IMR-90 (cell line): ENCODE data around the gene LAMP5.

Experiments used
- FOS ChIP-seq: fragments of 150-350 bp; IDR thresholded peaks from 2 replicates; pipeline ENCODE4 v1.6.1; 2016; ENCODE audit warnings: low read depth, low read length
- MXI1 ChIP-seq: IDR thresholded peaks from 2 replicates; pipeline ENCODE4 v1.6.1; 2012; ENCODE audit warnings: low read depth, mild to moderate bottlenecking, low read length, moderate library complexity, borderline replicate concordance
- POLR2A ChIP-seq: IDR thresholded peaks from 2 replicates; pipeline ENCODE4 v1.6.1; 2012; ENCODE audit warnings: mild to moderate bottlenecking, low read depth, low read length
- RAD21 ChIP-seq: IDR thresholded peaks from 2 replicates; pipeline ENCODE4 v1.6.1; 2012; ENCODE audit warnings: low read length, improper control_type of control experiment
- RCOR1 ChIP-seq: IDR thresholded peaks from 2 replicates; pipeline ENCODE4 v1.6.1; 2012; ENCODE audit warnings: mild to moderate bottlenecking, low read length, improper control_type of control experiment; ENCODE audit not compliant: insufficient replicate concordance
- TF ChIP-seq, protein P1 (sequence below): conservative IDR thresholded peaks from 2 replicates; pipeline ENCODE4 v1.5.1; 2012; ENCODE audit warnings: mild to moderate bottlenecking, low read depth, low read length, improper control_type of control experiment
- TF ChIP-seq, protein P2 (sequence below): fragments of 150-350 bp; IDR thresholded peaks from 2 replicates; pipeline ENCODE4 v1.6.1; 2017; ENCODE audit warnings: mild to moderate bottlenecking, antibody characterized with exemption, low read length, low read depth

DNA sequence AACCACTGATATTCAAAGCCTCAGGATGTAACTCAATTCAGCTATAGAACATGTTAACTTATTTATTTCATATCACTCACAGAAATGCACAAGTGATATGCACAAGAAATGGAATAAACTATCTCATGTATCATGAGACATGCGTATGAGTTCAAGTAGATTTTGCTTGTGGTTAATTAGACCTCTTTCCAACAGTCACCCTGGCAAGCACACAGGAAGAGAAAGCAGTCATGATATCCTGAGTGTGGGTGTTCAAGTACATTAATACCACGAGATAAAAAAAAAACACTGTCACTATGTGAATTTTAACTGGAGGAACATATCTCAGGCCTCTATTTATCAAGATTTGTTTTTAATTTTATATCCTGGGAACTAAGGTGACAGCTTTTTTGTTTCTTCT, 64.2 kb downstream of the LAMP5 start:
- TF ChIP-seq, protein P1, sequence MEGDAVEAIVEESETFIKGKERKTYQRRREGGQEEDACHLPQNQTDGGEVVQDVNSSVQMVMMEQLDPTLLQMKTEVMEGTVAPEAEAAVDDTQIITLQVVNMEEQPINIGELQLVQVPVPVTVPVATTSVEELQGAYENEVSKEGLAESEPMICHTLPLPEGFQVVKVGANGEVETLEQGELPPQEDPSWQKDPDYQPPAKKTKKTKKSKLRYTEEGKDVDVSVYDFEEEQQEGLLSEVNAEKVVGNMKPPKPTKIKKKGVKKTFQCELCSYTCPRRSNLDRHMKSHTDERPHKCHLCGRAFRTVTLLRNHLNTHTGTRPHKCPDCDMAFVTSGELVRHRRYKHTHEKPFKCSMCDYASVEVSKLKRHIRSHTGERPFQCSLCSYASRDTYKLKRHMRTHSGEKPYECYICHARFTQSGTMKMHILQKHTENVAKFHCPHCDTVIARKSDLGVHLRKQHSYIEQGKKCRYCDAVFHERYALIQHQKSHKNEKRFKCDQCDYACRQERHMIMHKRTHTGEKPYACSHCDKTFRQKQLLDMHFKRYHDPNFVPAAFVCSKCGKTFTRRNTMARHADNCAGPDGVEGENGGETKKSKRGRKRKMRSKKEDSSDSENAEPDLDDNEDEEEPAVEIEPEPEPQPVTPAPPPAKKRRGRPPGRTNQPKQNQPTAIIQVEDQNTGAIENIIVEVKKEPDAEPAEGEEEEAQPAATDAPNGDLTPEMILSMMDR: no peak
- TF ChIP-seq MXI1: no peak
- TF ChIP-seq FOS: no peak
- no peak for TF ChIP-seq POLR2A
- TF ChIP-seq RCOR1: no peak
- TF ChIP-seq, protein P2, sequence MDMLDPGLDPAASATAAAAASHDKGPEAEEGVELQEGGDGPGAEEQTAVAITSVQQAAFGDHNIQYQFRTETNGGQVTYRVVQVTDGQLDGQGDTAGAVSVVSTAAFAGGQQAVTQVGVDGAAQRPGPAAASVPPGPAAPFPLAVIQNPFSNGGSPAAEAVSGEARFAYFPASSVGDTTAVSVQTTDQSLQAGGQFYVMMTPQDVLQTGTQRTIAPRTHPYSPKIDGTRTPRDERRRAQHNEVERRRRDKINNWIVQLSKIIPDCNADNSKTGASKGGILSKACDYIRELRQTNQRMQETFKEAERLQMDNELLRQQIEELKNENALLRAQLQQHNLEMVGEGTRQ: no peak
- no peak for TF ChIP-seq RAD21
